Right lobe of liver (tissue), 6 donors: ENCODE data around the gene RTP5. TPM values are rescaled to one million over a fixed set of nuclear protein-coding genes. Genes with fewer than 3 reads are reported as not detected.

Experiments used
- ATAC-seq, 4 donors: fragments of 200-7000 bp; cut with Tn5 transposase; one replicate each; pipeline ENCODE4 v1.9.1; 2020; ENCODE audit warnings: mild to moderate bottlenecking in 4 of 4, moderate library complexity in 4 of 4
- DNase-seq, 3 donors: peaks; one replicate each; pipeline ENCODE4 v3.0.0-alpha.2; 2020
- H3K27ac ChIP-seq, 3 donors: fragments of 200-600 bp; one replicate each; pipeline ENCODE4 v1.8.0; 2022
- H3K27me3 ChIP-seq, 2 donors: fragments of 200-600 bp; one replicate each; pipeline ENCODE4 v1.8.0; 2022
- H3K36me3 ChIP-seq, 4 donors: fragments of 200-600 bp; sonication (generic) in 1 of 4; one replicate each; pipeline versions ENCODE4 v1.5.1 to v1.8.0; 2017 to 2022; ENCODE audit warnings: control low read depth in 1 of 4
- H3K4me1 ChIP-seq, 4 donors: fragments of 200-600 bp; sonication (generic) in 1 of 4; one replicate each; pipeline versions ENCODE4 v1.5.1 to v1.8.0; 2017 to 2022; ENCODE audit warnings: control low read depth in 1 of 4
- H3K4me3 ChIP-seq, 3 donors: fragments of 200-600 bp; one replicate each; pipeline ENCODE4 v1.8.0; 2022
- H3K9me3 ChIP-seq, 4 donors: fragments of 200-600 bp; sonication (generic) in 1 of 4; one replicate each; pipeline versions ENCODE4 v1.5.1 to v1.8.0; 2017 to 2022; ENCODE audit warnings: control low read depth in 1 of 4
- POLR2A ChIP-seq: fragments of 450-650 bp; IDR thresholded peaks from one replicate; pipeline ENCODE4 v1.6.1; 2017; ENCODE audit warnings: antibody characterized with exemption, mild to moderate bottlenecking
- WGBS: methylation state at CpG from one replicate; pipeline ENCODE4 v1.1.6; 2018; ENCODE audit warnings: low coverage, low lambda C conversion rate; ENCODE audit not compliant: insufficient coverage; ENCODE audit errors: missing lambda C conversion rate; 5-methylcytosine and 5-hydroxymethylcytosine counted together
- intact Hi-C, 2 donors: fragments of 100-400 bp; cut with DNase I; formaldehyde crosslinking; loops; one replicate each; pipeline versions ENCODE4 v1.11.2 to v1.14.1; 2022
- total RNA-seq, 6 experiments: library from RNA; depleted of rRNA in 2 of 6; stranded (reverse); fragments of >200 nt in 2 of 6; fragmentation: NEBNext Ultra II Directional in 3 of 6; extraction: Animal tissue kit (Norgen Biotek cat#: 25700) in 3 of 6; gene quantifications; one replicate each; pipeline versions ENCODE4 v1.1.0 to v1.2.4, GENCODE V29; 2016 to 2023
- TF ChIP-seq, protein P1 (sequence below), 4 donors: fragments of 200-600 bp in 3 of 4; fragments of 450-650 bp in 1 of 4; IDR thresholded peaks; one replicate each; pipeline versions ENCODE4 v1.5.1 to v1.8.0; 2016 to 2022; ENCODE audit warnings: antibody characterized with exemption in 4 of 4, mild to moderate bottlenecking in 2 of 4
- donor health status: DM: no; HTN: yes; CAD: no.
- donor health status: DM: no; HTN: no; CAD: no.
- donor health status: DM: no; HTN: no; CAD: no.
- donor health status: DM: no; HTN: yes; CAD: no.
- donor health status: DM: no; HTN: yes; CAD: no.

Gene RTP5
- total RNA-seq, 6 experiments from 2014 or later: not detected

- peaks cover 0 to 24% (median 8%) of the 10 kb centered on the region in 4 donors for H3K4me1 ChIP-seq
- peak overlapping the region in 2 of 3 donors; percentile 44 to 70 for H3K27ac ChIP-seq
- ATAC-seq: peak in 1 of 4 donors; percentile 4
- H3K36me3 ChIP-seq: no peaks in the 10 kb centered on the region
- intact Hi-C loops: no loop called here
- 80% methylated on average over 14 of the region's 27 CpGs for WGBS
- no peaks in the 10 kb centered on the region for H3K27me3 ChIP-seq
- no peaks in the 10 kb centered on the region for H3K9me3 ChIP-seq
- H3K4me3 ChIP-seq: no peak overlapping the region
- TF ChIP-seq, protein P1, sequence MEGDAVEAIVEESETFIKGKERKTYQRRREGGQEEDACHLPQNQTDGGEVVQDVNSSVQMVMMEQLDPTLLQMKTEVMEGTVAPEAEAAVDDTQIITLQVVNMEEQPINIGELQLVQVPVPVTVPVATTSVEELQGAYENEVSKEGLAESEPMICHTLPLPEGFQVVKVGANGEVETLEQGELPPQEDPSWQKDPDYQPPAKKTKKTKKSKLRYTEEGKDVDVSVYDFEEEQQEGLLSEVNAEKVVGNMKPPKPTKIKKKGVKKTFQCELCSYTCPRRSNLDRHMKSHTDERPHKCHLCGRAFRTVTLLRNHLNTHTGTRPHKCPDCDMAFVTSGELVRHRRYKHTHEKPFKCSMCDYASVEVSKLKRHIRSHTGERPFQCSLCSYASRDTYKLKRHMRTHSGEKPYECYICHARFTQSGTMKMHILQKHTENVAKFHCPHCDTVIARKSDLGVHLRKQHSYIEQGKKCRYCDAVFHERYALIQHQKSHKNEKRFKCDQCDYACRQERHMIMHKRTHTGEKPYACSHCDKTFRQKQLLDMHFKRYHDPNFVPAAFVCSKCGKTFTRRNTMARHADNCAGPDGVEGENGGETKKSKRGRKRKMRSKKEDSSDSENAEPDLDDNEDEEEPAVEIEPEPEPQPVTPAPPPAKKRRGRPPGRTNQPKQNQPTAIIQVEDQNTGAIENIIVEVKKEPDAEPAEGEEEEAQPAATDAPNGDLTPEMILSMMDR (IDR thresholded peaks at IDR 0.05): no peak
- TF ChIP-seq POLR2A: no peak
- peak in 1 of 3 donors; percentile 55 for DNase-seq
Measured at GRCh38 chr2:241891315-241891987, 21.9 kb downstream of the RTP5 start.

DNA sequence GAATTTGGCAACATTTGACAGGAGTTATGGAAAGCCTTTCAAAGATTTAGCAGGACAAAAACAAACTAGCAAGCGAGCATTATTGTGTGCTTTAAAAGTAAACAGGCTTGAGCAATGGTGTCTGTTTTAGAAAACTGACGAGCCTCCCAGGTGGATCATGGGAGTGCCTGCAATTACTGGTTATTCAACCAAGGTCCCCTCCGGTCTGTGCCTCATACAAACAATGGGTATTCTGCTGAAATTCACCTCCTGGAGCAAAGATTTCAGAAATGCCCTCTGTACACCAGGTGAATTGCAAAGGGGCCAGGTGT is 22.4 kb downstream of the RTP5 start:
- no peak overlapping the region for H3K4me3 ChIP-seq
- no peak for TF ChIP-seq POLR2A
- TF ChIP-seq, protein P1 (IDR thresholded peaks at IDR 0.05): no peak
- no peaks in the 10 kb centered on the region for H3K27me3 ChIP-seq
- WGBS: 47% methylated on average over 3 of the region's 3 CpGs
- intact Hi-C loops: no loop called here
- H3K27ac ChIP-seq: peak overlapping the region in 2 of 3 donors; percentile 44 to 70
- DNase-seq (no peak), ATAC-seq (peak in 3 of 4 donors; percentile 30 to 62 (median 57))
- H3K4me1 ChIP-seq: peaks cover 0 to 24% (median 8%) of the 10 kb centered on the region in 4 donors
- no peaks in the 10 kb centered on the region for H3K36me3 ChIP-seq
- no peaks in the 10 kb centered on the region for H3K9me3 ChIP-seq

GRCh38 chr2:241892299-241893137 is 23.0 kb downstream of the RTP5 start:
- H3K4me3 ChIP-seq: no peak overlapping the region
- peak in 2 of 3 donors; percentile 61 to 67 for DNase-seq
- peak overlapping the region in 2 of 3 donors; percentile 44 to 70 for H3K27ac ChIP-seq
- H3K9me3 ChIP-seq: no peaks in the 10 kb centered on the region
- ATAC-seq: peak in 2 of 4 donors; percentile 19 to 34
- intact Hi-C loops: no loop called here
- no peak for TF ChIP-seq POLR2A
- TF ChIP-seq, protein P1 (IDR thresholded peaks at IDR 0.05): no peak
- no peaks in the 10 kb centered on the region for H3K27me3 ChIP-seq
- H3K36me3 ChIP-seq: no peaks in the 10 kb centered on the region
- 55% methylated on average over 5 of the region's 22 CpGs for WGBS
- peaks cover 0 to 24% (median 8%) of the 10 kb centered on the region in 4 donors for H3K4me1 ChIP-seq

- no peak overlapping the region for H3K4me3 ChIP-seq
- WGBS: 83% methylated on average over 1 of the region's 16 CpGs
- no peak for TF ChIP-seq POLR2A
- TF ChIP-seq, protein P1 (IDR thresholded peaks at IDR 0.05): no peak
- no peaks in the 10 kb centered on the region for H3K27me3 ChIP-seq
- H3K27ac ChIP-seq: no peak overlapping the region
- DNase-seq (peak in 2 of 3 donors; percentile 26 to 50), ATAC-seq (no peak)
- no peaks in the 10 kb centered on the region for H3K36me3 ChIP-seq
- intact Hi-C loops: no loop called here
- peaks cover 0 to 24% (median 8%) of the 10 kb centered on the region in 4 donors for H3K4me1 ChIP-seq
- no peaks in the 10 kb centered on the region for H3K9me3 ChIP-seq
Measured at GRCh38 chr2:241893265-241893664, 23.7 kb downstream of the RTP5 start.
